Epithelial cell of proximal tubule (primary cell): ENCODE results near the gene PRKCD. TPM values are rescaled to one million over a fixed set of nuclear protein-coding genes. Genes with fewer than 3 reads are reported as not detected.

Experiments used
- DNase-seq: peaks from one replicate; pipeline ENCODE4 v3.0.0-alpha.2; 2011; ENCODE audit warnings: low read depth
- H3K4me3 ChIP-seq: 2 replicates; pipeline ENCODE4 v1.5.1; 2011; ENCODE audit warnings: low read depth, mild to moderate bottlenecking, low read length
- total RNA-seq: library from RNA; depleted of rRNA; stranded (reverse); fragments of >200 nt; gene quantifications from 2 replicates; pipeline ENCODE4 v1.2.3, GENCODE V29; 2015
- TF ChIP-seq, protein P1 (sequence below): conservative IDR thresholded peaks from 2 replicates; pipeline ENCODE4 v1.5.1; 2012; ENCODE audit warnings: low read depth, mild to moderate bottlenecking, low read length

Gene PRKCD
- total RNA-seq, 1 donor from 2014 or later: 4.0 TPM

DNA sequence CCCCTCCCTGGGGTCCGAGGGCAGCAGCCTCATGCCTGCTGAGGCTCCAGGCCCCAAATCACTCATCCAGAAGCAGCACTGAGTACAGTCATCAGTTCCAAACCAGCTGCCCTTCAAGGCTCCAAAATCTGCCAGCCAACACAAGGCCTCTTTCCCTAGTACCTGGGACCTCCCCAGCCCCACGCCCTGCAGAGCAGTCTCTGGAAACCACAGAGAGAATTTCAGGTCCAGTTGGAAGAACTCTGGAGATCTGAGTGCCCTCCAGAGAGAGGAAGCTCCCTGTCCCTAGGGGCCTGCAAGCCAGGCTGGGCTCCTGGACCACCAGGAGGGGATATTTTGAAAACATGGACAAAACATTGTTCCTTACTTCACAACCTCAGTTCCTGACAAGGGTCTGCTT lies 68.6 kb downstream of the PRKCD start:
- DNase-seq: no peak
- TF ChIP-seq, protein P1, sequence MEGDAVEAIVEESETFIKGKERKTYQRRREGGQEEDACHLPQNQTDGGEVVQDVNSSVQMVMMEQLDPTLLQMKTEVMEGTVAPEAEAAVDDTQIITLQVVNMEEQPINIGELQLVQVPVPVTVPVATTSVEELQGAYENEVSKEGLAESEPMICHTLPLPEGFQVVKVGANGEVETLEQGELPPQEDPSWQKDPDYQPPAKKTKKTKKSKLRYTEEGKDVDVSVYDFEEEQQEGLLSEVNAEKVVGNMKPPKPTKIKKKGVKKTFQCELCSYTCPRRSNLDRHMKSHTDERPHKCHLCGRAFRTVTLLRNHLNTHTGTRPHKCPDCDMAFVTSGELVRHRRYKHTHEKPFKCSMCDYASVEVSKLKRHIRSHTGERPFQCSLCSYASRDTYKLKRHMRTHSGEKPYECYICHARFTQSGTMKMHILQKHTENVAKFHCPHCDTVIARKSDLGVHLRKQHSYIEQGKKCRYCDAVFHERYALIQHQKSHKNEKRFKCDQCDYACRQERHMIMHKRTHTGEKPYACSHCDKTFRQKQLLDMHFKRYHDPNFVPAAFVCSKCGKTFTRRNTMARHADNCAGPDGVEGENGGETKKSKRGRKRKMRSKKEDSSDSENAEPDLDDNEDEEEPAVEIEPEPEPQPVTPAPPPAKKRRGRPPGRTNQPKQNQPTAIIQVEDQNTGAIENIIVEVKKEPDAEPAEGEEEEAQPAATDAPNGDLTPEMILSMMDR: no peak
- H3K4me3 ChIP-seq: no peak overlapping the region

DNA sequence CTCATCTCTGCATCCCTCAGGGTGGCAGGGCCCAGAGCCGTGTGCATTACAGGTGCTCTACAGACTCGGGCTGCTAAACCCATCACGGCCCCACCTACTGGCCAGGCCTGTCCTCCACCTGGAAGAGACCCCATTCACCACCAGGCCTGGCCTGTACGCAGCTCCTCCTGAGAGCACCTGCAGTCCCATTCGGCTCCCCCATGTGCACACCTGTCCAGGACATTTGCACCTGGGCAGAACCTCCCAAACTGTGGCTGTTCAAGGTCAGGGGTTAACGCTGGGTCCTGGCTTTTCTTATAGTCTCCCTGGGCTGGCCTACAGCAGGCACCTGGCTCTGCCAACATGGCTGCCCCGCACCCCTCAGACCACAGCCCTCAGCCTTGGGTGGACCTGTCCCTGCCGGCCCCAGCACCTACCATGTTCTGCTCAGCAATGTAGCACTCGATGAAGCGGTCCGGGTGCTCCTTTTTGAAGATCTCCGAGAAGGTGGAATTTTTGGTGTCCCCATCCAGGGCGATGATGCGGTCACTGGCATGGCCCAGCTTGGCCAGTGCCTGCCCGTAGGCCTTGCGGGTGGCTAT lies 69.1 kb downstream of the PRKCD start:
- TF ChIP-seq, protein P1: peak; percentile 23
- H3K4me3 ChIP-seq: no peak overlapping the region
- no peak for DNase-seq

DNA sequence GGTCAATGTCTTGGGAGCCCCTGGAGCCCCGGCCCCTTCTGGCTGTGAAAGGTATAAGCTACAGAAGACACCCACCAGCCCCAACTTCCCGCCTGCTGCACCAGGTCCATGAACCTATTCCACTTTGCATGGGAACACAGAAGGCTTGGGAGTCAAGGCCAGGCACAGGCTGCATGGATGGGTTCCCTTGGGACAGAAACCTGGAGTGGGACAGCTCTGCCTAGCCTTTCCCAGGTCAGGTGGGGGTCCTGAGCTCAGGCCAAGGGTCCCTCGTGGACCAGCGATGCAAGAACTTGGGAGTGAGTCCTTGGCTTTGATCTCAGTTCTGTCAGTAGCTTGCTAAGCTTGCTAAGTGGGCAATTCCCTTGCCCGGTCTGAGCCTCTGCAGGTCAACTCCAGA lies 69.8 kb downstream of the PRKCD start:
- no peak for DNase-seq
- TF ChIP-seq, protein P1: no peak
- H3K4me3 ChIP-seq: no peak overlapping the region

DNA sequence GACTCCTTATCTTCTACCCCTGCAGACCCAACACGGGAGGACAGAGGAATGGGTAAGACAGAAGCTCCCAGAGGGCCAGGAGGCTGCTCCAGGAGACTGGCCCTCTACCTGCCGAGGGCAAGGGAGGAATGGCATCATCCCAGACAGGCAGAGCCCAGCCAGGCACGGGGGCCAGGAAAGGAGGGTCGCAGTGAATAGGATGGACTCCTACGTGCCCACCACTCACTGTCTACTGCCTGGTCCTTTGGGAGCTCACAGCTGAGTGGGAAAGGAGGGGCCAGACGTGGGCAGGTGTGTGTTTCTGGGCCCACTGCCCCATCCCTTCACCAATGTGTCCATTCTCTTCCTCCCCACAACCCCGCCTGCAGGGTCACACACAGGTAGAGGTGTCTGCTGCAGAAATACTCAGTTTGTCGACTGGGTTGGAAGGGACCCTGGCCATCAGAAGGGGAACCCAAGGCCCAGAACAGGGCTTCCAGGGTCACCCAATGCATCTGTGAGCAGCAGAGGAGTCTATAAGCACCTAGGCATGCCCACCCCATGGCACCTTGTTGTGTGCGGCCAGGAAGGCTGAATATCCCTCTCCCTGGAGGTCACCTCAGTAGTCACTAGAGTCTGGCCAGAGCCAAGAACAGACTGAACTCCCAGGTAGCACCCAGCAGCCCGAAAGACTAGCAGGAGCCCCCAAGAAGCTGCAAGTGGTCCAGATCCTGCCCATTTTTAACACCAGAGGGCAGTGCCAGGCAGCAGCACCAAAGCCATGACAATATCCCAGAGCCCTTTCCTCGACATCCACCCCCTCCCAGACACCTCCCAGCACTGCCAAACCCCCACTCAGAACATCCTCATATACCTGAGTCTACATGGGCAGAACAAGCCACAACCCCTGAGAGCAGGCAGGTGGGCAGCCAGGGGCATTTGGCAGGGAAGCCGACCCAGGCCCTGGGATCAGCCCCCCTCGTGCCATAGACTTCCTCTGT lies 70.8 kb downstream of the PRKCD start:
- no peak for DNase-seq
- H3K4me3 ChIP-seq: no peak overlapping the region
- TF ChIP-seq, protein P1: peak; percentile 38

DNA sequence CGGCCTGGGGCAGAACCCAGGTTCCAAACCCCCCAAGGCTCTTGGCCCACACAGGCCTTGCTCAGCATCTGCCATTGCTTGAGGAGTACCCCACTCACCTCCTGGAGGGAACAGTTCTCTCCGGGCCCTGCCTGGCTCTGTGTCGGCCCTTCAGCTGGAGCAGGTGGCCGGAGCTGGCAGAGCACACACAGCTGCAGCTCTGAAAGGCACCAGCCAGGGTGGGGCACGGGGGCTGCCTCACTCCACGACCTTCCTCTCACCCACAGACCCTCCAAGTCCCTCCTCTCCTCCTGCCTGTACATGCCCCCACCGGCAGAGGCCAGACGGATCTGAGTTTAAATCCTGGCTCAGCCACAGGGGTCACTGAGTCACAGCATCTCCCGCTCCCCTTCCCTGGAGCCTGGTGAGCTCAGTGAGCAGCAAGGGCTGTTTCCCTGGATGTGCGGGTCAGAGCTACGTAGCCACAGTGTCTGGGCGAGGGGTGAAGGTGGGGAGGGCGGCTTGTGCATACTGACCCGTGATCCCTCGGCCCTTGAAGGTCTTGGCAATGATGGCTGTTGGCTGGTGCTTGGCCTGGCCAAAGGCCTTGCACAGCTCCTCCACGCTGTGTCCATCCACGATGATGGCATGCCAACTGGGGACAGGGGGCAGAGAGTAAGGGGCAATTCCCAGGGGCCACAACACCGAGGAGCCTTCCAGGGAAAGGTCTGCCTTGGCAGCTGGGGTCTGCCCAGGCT lies 71.8 kb downstream of the PRKCD start:
- no peak overlapping the region for H3K4me3 ChIP-seq
- TF ChIP-seq, protein P1: no peak
- DNase-seq: no peak

DNA sequence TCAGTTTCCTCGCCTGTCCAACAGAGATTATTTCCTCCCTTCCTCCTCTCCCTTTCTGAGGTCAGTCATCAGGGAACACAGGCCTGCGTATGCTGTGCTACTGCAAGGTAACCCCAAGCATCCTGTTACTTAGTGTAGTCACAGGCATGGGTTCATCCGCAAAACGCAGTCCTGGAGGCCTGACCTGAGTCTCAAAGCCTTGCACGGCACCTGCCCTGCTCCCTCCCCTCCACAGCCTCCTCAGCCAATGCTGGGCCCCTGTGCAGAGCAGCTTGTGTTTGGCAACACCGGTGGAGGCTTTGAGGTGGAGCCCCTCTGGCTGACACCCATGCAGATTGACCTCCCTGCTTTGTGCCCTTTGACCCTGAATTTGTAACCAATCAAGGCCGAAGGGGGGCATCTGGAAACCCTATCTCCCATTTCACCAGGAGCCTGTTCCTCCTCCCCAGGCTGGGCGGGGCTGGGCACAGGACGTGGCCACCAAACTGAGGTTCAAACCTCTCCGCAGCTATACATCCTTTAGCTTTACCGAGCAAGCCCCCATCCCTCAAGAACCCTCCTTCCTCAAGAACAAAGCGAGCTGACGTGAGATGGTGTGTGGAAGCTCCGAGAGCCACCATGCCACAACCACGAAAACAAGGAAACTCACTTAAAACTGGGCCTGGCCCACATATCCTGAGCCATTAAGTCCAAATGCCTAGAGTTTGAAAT lies 73.3 kb downstream of the PRKCD start:
- TF ChIP-seq, protein P1: no peak
- H3K4me3 ChIP-seq: no peak overlapping the region
- DNase-seq: no peak
